B cell (primary cell): Measurements from ENCODE around the gene MAP2K3.

ENCODE experiments used
- EZH2 ChIP-seq: IDR thresholded peaks from 2 replicates; pipeline ENCODE4 v1.6.1; 2012; ENCODE audit warnings: borderline replicate concordance, low read depth, mild to moderate bottlenecking, moderate library complexity, low read length; ENCODE audit not compliant: insufficient read depth, poor library complexity, severe bottlenecking
- TF ChIP-seq, protein P1 (sequence below): fragments of 200-600 bp; IDR thresholded peaks from one replicate; pipeline ENCODE4 v1.8.0; 2022; ENCODE audit warnings: antibody characterized with exemption, mild to moderate bottlenecking

- TF ChIP-seq, protein P1, sequence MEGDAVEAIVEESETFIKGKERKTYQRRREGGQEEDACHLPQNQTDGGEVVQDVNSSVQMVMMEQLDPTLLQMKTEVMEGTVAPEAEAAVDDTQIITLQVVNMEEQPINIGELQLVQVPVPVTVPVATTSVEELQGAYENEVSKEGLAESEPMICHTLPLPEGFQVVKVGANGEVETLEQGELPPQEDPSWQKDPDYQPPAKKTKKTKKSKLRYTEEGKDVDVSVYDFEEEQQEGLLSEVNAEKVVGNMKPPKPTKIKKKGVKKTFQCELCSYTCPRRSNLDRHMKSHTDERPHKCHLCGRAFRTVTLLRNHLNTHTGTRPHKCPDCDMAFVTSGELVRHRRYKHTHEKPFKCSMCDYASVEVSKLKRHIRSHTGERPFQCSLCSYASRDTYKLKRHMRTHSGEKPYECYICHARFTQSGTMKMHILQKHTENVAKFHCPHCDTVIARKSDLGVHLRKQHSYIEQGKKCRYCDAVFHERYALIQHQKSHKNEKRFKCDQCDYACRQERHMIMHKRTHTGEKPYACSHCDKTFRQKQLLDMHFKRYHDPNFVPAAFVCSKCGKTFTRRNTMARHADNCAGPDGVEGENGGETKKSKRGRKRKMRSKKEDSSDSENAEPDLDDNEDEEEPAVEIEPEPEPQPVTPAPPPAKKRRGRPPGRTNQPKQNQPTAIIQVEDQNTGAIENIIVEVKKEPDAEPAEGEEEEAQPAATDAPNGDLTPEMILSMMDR = no peak
- TF ChIP-seq EZH2 = no peak
Observed at GRCh38 chr17:21252796-21253645, 31.5 kb upstream of the MAP2K3 start, which contains the start of gene NATD1.
